Limb (tissue), 2 donors: ENCODE measurements around the gene ITGA7.

Experiments
- DNase-seq, 2 donors: peaks; one replicate each; pipeline ENCODE4 v3.0.0-alpha.2; 2016; ENCODE audit errors: extremely low spot score in 2 of 2

ITGA7 gene

GRCh38 chr12:55707841-55708694 is at the start of gene ITGA7:
Gene ITGA7, minus strand, starts transcription at chr12:55707904. Its CDS starts 222 bp downstream, at chr12:55707682.
- peak in 1 of 2 donors; percentile 85 for DNase-seq

GRCh38 chr12:55755246-55755645 is 47.5 kb upstream of the ITGA7 start:
- DNase-seq: no peak

GRCh38 chr12:55748230-55748993 is 40.7 kb upstream of the ITGA7 start:
- DNase-seq: no peak

GRCh38 chr12:55746913-55747231 is 39.2 kb upstream of the ITGA7 start:
- DNase-seq: no peak

- DNase-seq: no peak
These were observed 38.6 kb upstream of the ITGA7 start for GRCh38 chr12:55746174-55746912.

GRCh38 chr12:55745361-55746173 is 37.9 kb upstream of the ITGA7 start:
- DNase-seq: peak; percentile 77

- peak in 1 of 2 donors; percentile 48 for DNase-seq
These were observed 36.8 kb upstream of the ITGA7 start for GRCh38 chr12:55744340-55745030.

- DNase-seq: peak; percentile 52 to 53
These were observed 36.0 kb upstream of the ITGA7 start for GRCh38 chr12:55743406-55744339.

- DNase-seq: peak; percentile 88 to 91
These were observed 35.2 kb upstream of the ITGA7 start, which contains the start of gene GDF11 for GRCh38 chr12:55742719-55743405. Gene GDF11, plus strand, starts transcription at chr12:55743122. Its CDS starts 195 bp downstream, at chr12:55743317.

GRCh38 chr12:55741931-55742680 is 34.4 kb upstream of the ITGA7 start:
- DNase-seq: peak in 1 of 2 donors; percentile 51

- no peak for DNase-seq
These were observed 31.3 kb upstream of the ITGA7 start for GRCh38 chr12:55739025-55739378.

GRCh38 chr12:55738123-55739024 is 30.7 kb upstream of the ITGA7 start:
- DNase-seq: peak; percentile 89 to 92

GRCh38 chr12:55737581-55738122 is 29.9 kb upstream of the ITGA7 start:
- DNase-seq: peak in 1 of 2 donors; percentile 64

- DNase-seq: peak in 1 of 2 donors; percentile 73
These were observed 29.3 kb upstream of the ITGA7 start for GRCh38 chr12:55736780-55737580.

- no peak for DNase-seq
These were observed 28.4 kb upstream of the ITGA7 start for GRCh38 chr12:55736076-55736475.

- DNase-seq: no peak
These were observed 26.9 kb upstream of the ITGA7 start for GRCh38 chr12:55734595-55734994.
